ENCODE results near the gene GSN.

GSN gene

DNA sequence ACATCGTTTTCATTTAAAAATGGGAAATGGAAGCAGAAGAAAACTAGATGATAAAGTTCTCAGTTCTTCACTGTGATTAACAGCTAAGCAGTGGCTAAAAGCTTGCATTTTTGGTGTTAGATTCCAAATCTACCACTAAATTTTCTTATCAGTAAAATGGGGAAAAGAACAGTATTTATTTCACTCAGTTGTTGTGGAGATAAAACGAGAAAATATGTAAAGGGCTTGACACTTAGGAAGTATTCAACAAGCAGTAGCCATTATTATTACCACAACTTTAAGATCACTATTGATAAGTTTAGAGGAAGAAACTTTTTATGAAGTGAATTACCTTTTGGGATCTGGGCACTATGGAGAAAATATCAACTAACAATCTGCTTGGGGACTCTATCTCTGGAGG, 97.6 kb downstream of the GSN start:
- DNase-seq (ENCODE audit: low read depth, low spot score), result no peak

DNA sequence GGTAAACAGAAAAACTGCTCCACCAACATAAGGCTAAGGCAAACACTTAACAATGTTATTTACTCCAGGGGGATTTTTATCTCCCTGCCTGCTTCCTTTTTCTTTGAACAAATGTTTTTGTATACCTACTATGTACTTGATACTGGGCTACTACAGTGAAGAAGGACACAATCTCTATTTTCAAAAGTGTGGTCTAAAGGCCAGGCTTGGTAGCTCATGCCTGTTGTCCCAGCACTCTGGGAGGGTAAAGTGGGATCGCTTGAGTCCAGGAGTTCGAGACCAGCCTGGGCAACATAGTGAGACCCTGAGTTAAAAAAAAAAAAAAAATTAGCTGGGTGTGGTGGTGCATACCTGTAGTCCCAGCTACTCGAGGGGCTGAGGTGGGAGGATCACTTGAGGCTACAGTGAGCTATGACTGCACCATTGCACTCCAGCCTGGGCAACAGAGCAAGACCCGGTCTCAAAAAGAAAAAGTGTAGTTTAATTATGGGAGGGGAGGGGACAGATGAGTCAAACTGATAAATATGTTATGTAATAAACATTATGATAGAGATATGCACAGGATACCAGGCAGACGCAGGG, 98.7 kb downstream of the GSN start:
- Histone ChIP-seq H3K36me3 (ENCODE audit: insufficient read depth, low read length) (no peaks in the 10 kb centered on the region), H3K9me3 (ENCODE audit: low read depth, low read length) (no peaks in the 10 kb centered on the region), H3K27ac (no peak overlapping the region), H3K9ac (ENCODE audit: insufficient read length) (no peak overlapping the region), H3K4me3 (no peak overlapping the region)
- no peak for DNase-seq (ENCODE audit: low read depth, low spot score)
- TF ChIP-seq EZH2 (IDR thresholded peaks at IDR 0.05) (no peak), FOXP2 (optimal IDR thresholded peaks at IDR 0.05; ENCODE audit: control extremely low read depth, extremely low read length, insufficient read depth) (no peak), POLR2AphosphoS5 (IDR thresholded peaks at IDR 0.05; ENCODE audit: borderline replicate concordance, low read depth, low read length) (no peak)

More for the DNA sequence above, 97.6 kb downstream of the GSN start:
- TF ChIP-seq EZH2 (IDR thresholded peaks at IDR 0.05) (no peak), POLR2AphosphoS5 (IDR thresholded peaks at IDR 0.05; ENCODE audit: borderline replicate concordance, low read depth, low read length) (no peak), FOXP2 (optimal IDR thresholded peaks at IDR 0.05; ENCODE audit: control extremely low read depth, extremely low read length, insufficient read depth) (no peak)
- Histone ChIP-seq H3K27ac (peak overlapping the region; percentile 96), H3K36me3 (ENCODE audit: insufficient read depth, low read length) (no peaks in the 10 kb centered on the region), H3K9me3 (ENCODE audit: low read depth, low read length) (no peaks in the 10 kb centered on the region), H3K9ac (ENCODE audit: insufficient read length) (no peak overlapping the region), H3K4me3 (no peak overlapping the region)

GRCh38 chr9:121367306-121368137, 99.6 kb downstream of the GSN start:
- TF ChIP-seq POLR2AphosphoS5 (IDR thresholded peaks at IDR 0.05; ENCODE audit: borderline replicate concordance, low read depth, low read length) (no peak), EZH2 (IDR thresholded peaks at IDR 0.05) (no peak), FOXP2 (optimal IDR thresholded peaks at IDR 0.05; ENCODE audit: control extremely low read depth, extremely low read length, insufficient read depth) (no peak)
- peak overlapping the region; percentile 82 for H3K27ac ChIP-seq
- H3K9ac ChIP-seq (ENCODE audit: insufficient read length), result peak overlapping the region; percentile 22
- H3K4me3 ChIP-seq, result peak overlapping the region; percentile 56
- H3K36me3 ChIP-seq (ENCODE audit: insufficient read depth, low read length), result no peaks in the 10 kb centered on the region
- no peak for DNase-seq (ENCODE audit: low read depth, low spot score)
- no peaks in the 10 kb centered on the region for H3K9me3 ChIP-seq (ENCODE audit: low read depth, low read length)

- Histone ChIP-seq H3K36me3 (ENCODE audit: insufficient read depth, low read length) (no peaks in the 10 kb centered on the region), H3K27ac (peak overlapping the region; percentile 82), H3K9me3 (ENCODE audit: low read depth, low read length) (no peaks in the 10 kb centered on the region), H3K9ac (ENCODE audit: insufficient read length) (peak overlapping the region; percentile 22), H3K4me3 (peak overlapping the region; percentile 56)
- TF ChIP-seq FOXP2 (optimal IDR thresholded peaks at IDR 0.05; ENCODE audit: control extremely low read depth, extremely low read length, insufficient read depth) (no peak), EZH2 (IDR thresholded peaks at IDR 0.05) (no peak), POLR2AphosphoS5 (IDR thresholded peaks at IDR 0.05; ENCODE audit: borderline replicate concordance, low read depth, low read length) (no peak)
- DNase-seq (ENCODE audit: low read depth, low spot score), result no peak
Observed at GRCh38 chr9:121368138-121368522, 100.2 kb downstream of the GSN start.

- Histone ChIP-seq H3K4me3 (peak overlapping the region; percentile 78), H3K36me3 (ENCODE audit: insufficient read depth, low read length) (no peaks in the 10 kb centered on the region), H3K27ac (no peak overlapping the region), H3K9ac (ENCODE audit: insufficient read length) (no peak overlapping the region), H3K9me3 (ENCODE audit: low read depth, low read length) (no peaks in the 10 kb centered on the region)
- no peak for TF ChIP-seq POLR2AphosphoS5 (IDR thresholded peaks at IDR 0.05; ENCODE audit: borderline replicate concordance, low read depth, low read length)
- TF ChIP-seq EZH2 (IDR thresholded peaks at IDR 0.05), result no peak
- no peak for TF ChIP-seq FOXP2 (optimal IDR thresholded peaks at IDR 0.05; ENCODE audit: control extremely low read depth, extremely low read length, insufficient read depth)
- no peak for DNase-seq (ENCODE audit: low read depth, low spot score)
Observed at GRCh38 chr9:121368745-121369144, 100.8 kb downstream of the GSN start.

DNA sequence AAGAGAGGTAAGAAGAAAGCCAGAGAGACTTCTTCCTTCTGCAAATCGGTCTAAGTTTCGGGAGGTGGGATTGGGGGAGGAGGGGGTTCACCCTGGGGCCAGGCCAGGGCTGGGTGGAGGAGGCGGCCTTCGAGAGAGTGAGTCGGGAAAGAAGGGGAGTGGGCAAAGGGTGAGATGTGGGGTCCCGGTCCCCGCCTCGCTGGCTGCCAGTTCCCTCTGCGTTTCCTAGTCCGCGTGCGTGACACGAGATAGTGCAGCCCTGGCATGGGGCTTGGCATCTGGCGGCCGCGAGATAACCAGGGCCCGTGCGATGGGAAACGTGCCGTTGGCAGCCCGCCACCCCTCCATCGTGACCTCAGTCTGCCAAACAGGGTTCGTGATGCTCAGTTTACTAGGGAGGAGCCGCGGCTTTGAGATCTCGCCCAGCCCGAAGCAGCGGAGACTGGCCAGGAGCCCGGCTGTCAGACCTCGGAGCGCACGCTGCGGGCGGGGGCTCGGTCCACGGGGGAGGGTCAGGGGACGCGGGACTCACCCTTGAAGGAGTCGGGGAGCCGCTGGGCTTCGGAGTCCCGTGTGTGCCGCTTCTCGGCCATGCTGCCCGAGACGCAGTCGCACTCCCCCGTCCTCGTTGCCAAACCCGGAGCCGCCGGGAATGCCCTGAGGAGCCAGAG, 101.8 kb downstream of the GSN start, which contains the start of gene STOM:
Gene STOM (minus strand): TSS at position 656 of the 671 bp plus-strand sequence. CDS start 63 bp downstream, at position 593.
- Histone ChIP-seq H3K9me3 (ENCODE audit: low read depth, low read length) (no peaks in the 10 kb centered on the region), H3K27ac (no peak within 1 kb of the TSS), H3K4me3 (peak within 1 kb of the TSS; percentile 78), H3K9ac (ENCODE audit: insufficient read length) (peak within 1 kb of the TSS; percentile 62), H3K36me3 (ENCODE audit: insufficient read depth, low read length) (no peaks in the 10 kb centered on the region)
- DNase-seq (ENCODE audit: low read depth, low spot score), result no peak
- no peak for TF ChIP-seq EZH2 (IDR thresholded peaks at IDR 0.05)
- no peak for TF ChIP-seq FOXP2 (optimal IDR thresholded peaks at IDR 0.05; ENCODE audit: control extremely low read depth, extremely low read length, insufficient read depth)
- TF ChIP-seq POLR2AphosphoS5 (IDR thresholded peaks at IDR 0.05; ENCODE audit: borderline replicate concordance, low read depth, low read length), result peak; percentile 58; the same call in 1 of the 2 replicates

GRCh38 chr9:121371495-121372061, 103.6 kb downstream of the GSN start:
- DNase-seq (ENCODE audit: low read depth, low spot score), result no peak
- Histone ChIP-seq H3K36me3 (ENCODE audit: insufficient read depth, low read length) (no peaks in the 10 kb centered on the region), H3K9ac (ENCODE audit: insufficient read length) (no peak overlapping the region), H3K27ac (no peak overlapping the region), H3K9me3 (ENCODE audit: low read depth, low read length) (no peaks in the 10 kb centered on the region), H3K4me3 (no peak overlapping the region)
- TF ChIP-seq EZH2 (IDR thresholded peaks at IDR 0.05) (no peak), FOXP2 (optimal IDR thresholded peaks at IDR 0.05; ENCODE audit: control extremely low read depth, extremely low read length, insufficient read depth) (no peak), POLR2AphosphoS5 (IDR thresholded peaks at IDR 0.05; ENCODE audit: borderline replicate concordance, low read depth, low read length) (no peak)
